ENCODE data around the gene PLA2G4D.

PLA2G4D gene

DNA sequence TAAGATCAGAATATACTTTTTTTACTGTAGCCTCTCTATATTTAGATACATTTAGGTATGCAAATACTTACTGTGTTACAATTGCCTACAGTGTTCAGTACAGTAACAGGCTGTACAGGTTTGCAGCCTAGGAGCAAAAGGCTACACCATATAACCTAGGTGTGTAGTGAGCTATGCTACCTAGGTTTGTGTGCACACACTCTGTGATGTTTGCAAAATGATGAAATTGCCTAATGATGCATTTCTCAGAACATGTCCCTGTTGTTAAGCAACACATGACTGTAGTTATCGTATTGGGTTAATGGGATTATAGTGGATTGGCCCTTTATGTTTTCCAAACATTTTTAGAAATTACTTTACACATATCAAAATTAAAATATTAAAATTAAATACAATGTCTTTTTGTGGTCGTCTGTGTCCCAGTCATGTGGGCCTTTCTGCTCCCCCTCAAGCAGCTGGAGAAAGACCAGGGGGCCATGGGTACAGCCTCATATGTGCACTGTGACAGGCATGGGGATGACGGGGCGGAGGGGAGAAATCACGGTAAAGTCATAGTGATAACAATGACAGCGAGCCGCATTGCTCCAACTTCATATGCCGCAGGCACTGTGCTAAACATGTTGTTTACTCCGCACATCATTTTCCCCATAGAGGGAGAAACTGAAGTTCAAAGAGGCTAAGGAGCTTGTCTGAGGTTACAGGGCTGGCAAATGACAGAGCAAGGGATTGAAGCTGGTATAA lies 46.1 kb downstream of the PLA2G4D start:
- DNase-seq = peak; percentile 21

DNA sequence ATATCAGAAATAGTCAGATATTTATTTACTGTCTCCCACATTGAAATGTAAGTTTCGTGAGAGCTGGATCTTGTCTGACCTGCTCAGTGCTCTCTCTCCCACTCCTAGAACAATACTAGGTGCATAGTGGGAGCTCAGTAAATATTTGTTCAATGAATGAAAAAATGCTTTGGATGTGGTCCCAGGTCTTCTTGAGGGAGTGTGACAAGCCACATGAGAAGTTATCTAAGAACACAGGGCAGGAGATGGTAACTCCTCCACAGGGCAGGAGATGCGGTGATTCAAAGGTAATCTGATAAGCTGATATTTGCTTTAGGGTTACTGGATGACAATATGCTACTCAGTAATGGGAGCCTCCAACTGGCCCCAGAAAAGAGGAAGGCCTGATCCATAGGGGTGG lies 47.8 kb downstream of the PLA2G4D start:
- peak; percentile 88 for DNase-seq

GRCh38 chr15:42045211-42045615 lies 49.1 kb downstream of the PLA2G4D start:
- peak; percentile 62 for DNase-seq

DNA sequence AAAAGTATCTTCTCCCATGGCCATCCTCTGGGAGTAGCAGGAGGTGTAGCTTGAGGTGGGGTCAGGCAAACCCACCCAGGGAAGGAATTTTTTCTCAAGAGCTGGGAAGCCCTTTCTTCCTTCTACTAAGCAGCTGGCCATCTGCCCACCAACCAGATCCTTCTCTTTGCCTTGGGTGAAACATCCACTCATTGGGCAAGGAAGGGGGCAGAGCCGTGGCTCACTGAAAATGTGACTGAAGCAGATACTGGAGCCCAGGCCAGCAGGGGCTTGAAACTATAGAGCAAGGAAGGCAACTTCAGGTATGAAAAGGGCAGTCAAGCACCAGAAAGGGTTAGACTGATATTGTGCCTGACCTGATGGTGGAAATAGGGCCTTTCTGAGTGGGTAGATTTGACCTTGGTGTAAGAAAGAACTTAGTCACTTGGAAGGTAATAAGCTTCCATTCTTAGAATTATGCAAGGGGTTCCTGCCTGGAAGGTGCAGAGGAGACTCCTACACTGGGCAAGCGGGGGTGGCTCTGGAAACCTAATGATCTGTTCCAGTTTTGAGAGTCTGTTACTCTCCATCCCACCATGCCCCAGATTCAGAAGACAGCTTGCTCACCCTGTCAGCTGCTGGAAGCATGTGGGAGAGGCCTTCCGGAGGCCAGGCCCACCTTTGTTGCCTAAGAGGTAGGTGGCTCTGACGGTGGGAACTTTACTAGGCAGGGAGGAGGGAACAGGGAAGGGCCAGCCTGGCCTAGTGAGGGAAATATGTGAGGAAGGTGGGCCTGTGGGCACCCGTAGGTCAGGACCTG lies 51.6 kb downstream of the PLA2G4D start:
- DNase-seq = no peak

DNA sequence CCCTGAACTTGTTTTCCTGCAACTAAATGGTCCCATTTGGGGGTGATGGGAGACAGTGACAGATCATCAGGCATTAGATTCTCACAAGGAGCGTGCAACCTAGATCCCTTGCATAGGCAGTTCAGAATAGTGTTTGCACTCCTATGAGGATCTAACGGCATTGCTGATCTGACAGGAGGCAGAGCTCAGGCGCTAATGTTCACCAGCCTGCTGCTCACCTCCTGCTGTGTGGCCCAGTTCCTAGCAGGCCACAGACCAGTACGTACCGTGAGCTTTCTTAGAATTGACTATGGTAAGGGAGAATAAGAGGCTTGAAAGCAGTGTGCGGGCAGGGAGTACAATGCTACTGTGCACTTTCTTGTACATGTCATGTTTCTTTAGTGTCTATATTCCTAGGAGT lies 56.0 kb downstream of the PLA2G4D start:
- no peak for DNase-seq

GRCh38 chr15:42037656-42038055 lies 56.7 kb downstream of the PLA2G4D start:
- peak; percentile 50 for DNase-seq

DNA sequence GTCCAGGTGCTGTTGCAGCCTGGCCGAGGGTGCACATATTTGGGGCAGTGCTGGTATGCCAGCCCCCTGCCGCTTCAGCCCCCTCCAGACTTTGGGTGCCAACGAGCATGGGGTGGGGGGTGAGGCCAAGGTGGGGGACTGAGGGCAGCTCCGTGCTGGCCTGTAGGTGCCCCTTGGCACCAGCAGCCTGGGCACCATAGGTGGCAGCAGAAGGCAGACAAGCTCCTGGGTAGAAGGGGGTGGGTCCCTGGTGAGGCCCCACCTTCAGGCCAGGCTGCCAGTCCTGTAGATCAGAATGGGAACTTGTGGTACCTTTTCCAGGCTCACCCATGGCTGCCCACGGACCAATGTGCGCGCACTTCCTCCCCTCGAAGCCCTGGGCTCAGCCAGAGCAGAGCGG lies 57.4 kb downstream of the PLA2G4D start:
- no peak for DNase-seq

GRCh38 chr15:42036112-42036905 lies 58.1 kb downstream of the PLA2G4D start:
- DNase-seq = no peak

DNA sequence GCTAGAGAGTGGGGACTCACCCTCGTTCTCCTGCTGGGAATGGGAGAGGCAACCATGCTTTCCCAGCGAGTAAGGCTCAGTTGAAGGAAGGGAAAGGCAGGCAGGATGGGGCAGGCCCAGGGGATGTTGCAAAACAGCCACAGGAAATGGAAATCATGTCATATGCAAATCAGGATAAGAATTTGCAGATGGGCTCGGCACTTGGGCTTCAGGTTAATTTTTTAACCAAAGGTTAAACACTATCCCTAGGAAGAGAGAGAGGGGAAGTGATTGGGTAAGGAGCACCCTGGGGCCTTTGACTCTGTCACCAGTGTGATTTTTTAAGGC lies 59.0 kb downstream of the PLA2G4D start:
- peak; percentile 26 for DNase-seq

- DNase-seq = no peak
Observed at GRCh38 chr15:42034628-42035434, 59.5 kb downstream of the PLA2G4D start.

DNA sequence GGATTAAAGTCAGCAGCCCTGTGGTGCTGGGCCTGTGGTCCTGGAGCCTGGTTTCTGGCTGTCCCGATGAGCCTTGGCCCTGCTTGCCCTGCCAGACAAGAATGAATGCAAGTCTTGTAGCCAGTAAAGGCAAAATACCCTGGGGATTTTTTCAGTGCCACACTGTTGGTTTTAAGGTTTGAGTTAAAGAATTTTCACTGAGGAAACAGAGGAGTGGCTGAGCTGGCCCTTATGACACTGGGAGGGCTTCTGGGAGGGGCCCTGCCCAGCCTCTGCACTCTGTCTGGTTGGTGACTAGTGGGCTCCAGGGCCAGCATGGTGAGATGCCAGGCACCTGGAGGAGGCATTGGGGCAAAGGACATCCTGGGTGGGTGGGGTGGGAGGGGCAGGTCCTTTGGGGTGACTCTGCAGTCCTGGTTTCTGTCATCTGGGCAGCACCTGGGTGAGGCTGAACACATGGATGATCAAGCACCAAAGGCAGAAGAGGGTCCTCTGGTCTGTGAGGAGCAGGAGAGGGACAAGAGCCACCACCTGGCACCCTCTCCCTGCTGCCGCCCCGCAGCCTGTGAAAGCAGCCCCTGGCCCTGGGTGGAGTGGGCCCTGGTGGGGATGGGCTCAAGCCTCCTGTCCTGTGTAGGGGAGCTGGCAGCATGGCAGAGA lies 61.0 kb downstream of the PLA2G4D start:
- no peak for DNase-seq

- DNase-seq = no peak
Observed at GRCh38 chr15:42032376-42033213, 61.8 kb downstream of the PLA2G4D start.

DNA sequence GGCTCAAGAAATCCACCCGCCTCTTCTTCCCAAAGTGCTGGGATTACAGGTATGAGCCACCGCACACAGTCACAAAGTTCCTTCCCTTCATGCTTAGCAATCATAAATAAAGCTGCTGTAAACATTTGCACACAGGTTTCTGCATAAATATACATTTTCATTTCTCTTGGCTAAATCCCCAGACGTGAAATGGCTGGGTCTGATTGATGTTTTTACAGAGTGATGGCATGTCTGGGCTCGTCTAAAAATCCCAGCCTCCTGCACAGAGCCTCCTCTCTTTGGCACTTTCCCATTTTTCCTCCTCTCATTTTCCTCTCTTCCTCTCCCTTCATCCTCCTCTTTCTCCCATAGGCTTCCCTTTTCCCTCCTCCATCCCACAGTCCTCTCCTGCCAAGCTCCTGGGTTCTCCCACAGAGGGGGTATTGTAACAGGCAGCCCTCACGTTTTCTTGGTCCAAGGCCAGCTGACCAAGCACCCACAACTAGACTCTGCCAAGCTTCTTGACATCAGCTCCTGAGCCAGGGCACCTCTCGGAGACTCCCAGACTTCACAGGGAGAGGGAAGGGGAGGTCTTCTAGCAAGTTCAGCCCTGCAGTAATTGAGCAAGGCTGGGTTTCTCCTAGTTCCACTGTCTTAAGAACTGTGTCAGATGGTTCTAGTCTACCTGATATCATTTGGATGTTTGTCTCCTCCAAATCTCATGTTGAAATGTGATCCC lies 63.0 kb downstream of the PLA2G4D start:
- DNase-seq = no peak

GRCh38 chr15:42027521-42027920 lies 66.8 kb downstream of the PLA2G4D start:
- DNase-seq = no peak

DNA sequence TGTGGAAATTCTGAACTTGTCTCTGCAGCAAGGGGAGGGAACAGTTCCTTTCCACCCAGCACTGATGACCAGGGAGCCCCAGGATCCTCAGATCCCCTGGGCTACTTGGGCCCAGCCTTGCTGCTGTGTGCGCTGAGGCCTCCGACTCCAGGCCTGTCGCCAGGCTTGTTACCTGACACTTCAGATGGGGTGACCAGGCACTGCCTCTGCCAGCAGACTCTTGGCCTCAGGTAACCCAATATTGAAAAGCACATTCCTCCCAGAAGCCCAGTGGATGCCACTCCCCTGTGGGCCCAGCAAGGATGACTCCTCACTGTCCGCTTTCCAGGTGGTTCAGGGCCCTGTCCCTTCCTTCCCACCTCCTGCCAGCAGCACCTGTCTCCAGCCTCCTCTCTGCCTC lies 70.1 kb downstream of the PLA2G4D start:
- DNase-seq = no peak

- no peak for DNase-seq
Observed at GRCh38 chr15:42021593-42021992, 72.8 kb downstream of the PLA2G4D start.

GRCh38 chr15:42020713-42021273 lies 73.6 kb downstream of the PLA2G4D start, which contains the start of gene PLA2G4E:
Gene PLA2G4E, minus strand, starts transcription at chr15:42021042. Its CDS starts 12 bp downstream, at chr15:42021030.
- DNase-seq = no peak

- DNase-seq = no peak
Observed at GRCh38 chr15:42018306-42019224, 75.8 kb downstream of the PLA2G4D start.
